Measurements from ENCODE around the gene MLYCD. TPM values are rescaled to one million over a fixed set of nuclear protein-coding genes. Genes with fewer than 3 reads are reported as not detected.

Gene MLYCD
- total and polyA plus RNA-seq, 2 donors from 2014 or later: 8.8 to 9.1 TPM

DNA sequence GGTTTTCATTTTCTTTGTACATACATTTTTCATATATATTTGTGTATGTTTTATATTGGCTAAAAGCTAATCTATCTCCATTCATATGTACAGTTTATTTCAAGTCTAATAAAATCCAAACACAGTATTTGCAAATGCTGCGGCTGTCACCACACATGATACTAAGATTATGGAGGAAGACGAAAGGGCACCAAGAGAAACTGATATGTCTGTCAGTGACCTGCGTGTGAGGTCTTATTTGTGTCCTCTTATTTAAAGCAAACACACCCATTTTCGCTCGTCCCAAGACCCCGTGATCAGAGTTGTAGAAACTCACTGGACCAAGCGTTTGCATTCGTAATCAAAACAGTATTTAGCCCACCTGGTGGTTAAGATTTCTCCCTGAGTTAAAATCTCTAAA lies 8.2 kb downstream of the MLYCD start:
- intact Hi-C loops (cut with DNase I): no loop called here
- TF ChIP-seq, protein P1, sequence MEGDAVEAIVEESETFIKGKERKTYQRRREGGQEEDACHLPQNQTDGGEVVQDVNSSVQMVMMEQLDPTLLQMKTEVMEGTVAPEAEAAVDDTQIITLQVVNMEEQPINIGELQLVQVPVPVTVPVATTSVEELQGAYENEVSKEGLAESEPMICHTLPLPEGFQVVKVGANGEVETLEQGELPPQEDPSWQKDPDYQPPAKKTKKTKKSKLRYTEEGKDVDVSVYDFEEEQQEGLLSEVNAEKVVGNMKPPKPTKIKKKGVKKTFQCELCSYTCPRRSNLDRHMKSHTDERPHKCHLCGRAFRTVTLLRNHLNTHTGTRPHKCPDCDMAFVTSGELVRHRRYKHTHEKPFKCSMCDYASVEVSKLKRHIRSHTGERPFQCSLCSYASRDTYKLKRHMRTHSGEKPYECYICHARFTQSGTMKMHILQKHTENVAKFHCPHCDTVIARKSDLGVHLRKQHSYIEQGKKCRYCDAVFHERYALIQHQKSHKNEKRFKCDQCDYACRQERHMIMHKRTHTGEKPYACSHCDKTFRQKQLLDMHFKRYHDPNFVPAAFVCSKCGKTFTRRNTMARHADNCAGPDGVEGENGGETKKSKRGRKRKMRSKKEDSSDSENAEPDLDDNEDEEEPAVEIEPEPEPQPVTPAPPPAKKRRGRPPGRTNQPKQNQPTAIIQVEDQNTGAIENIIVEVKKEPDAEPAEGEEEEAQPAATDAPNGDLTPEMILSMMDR (IDR thresholded peaks at IDR 0.05; ENCODE audit: borderline replicate concordance, extremely low read depth, insufficient read depth): no peak
- H3K4me1 ChIP-seq (ENCODE audit: control insufficient read depth in 2 of 3, insufficient read depth in 2 of 3, low read depth in 1 of 3, low read length in 3 of 3): no peaks in the 10 kb centered on the region
- H3K9me3 ChIP-seq (ENCODE audit: control insufficient read depth in 2 of 3, insufficient read depth in 1 of 3, low read length in 3 of 3): no peaks in the 10 kb centered on the region
- no peak for FAIRE-seq
- no peak overlapping the region for H3K27ac ChIP-seq (ENCODE audit: low read depth in 2 of 2, low read length in 2 of 2)
- no peak for DNase-seq
- peaks cover 0 to 32% (median 11%) of the 10 kb centered on the region in 3 donors for H3K36me3 ChIP-seq (ENCODE audit: control insufficient read depth in 2 of 3, insufficient read depth in 3 of 3, low read length in 3 of 3)
- H3K9ac ChIP-seq (ENCODE audit: low read length in 3 of 3): no peak overlapping the region
- no peak overlapping the region for H3K4me3 ChIP-seq (ENCODE audit: low read length in 3 of 3)
- H3K27me3 ChIP-seq (ENCODE audit: control insufficient read depth, insufficient read depth, low read length): no peaks in the 10 kb centered on the region

DNA sequence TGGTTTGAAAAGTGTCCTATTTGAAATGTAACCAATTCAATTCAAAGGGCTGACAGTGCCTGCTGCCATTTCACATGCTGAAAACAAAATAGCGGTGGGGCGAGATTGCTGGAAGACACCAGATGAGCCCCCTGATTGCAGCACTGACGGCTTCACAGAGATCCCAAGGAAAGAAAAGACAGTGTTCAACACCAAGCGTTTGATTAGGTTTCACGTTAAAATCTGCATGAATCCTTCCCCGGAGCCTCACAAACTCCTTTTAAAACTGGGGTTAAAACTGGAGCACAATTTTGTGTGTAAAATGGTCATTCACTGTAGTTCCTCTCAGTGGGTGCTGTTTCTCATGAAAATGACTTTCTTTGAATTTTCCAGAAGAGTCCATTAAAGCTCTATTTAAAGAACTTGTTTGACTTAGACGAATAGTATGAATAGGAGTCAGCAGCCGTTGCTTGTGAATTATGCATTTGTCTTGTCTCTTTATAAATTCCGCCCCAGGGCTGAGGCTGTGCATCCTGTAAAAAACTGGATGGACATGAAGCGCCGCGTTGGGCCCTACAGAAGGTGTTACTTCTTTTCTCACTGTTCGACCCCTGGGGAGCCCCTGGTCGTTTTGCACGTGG lies 8.8 kb downstream of the MLYCD start:
- no peak overlapping the region for H3K9ac ChIP-seq (ENCODE audit: low read length in 3 of 3)
- peaks cover 2 to 38% (median 17%) of the 10 kb centered on the region in 3 donors for H3K36me3 ChIP-seq (ENCODE audit: control insufficient read depth in 2 of 3, insufficient read depth in 3 of 3, low read length in 3 of 3)
- intact Hi-C loops (cut with DNase I): no loop called here

DNA sequence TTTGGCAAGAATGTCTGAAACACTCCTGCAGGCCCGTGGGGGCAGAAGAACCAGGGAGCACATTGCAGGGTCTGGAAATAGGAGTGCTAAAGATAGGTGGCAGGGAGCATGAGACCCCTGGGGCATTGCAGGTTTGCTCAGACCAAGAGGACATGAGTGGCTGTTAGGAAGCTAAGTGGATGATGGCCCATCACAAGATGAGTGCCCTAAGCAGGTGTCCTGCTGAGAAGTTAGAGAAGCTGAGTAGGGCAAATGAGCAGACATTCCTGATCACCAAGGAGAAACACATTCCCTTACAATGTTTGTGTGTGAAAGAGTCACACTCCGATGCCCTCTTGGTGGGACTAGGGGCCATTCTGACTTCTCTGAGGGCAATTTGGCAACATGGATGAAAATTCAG lies 9.9 kb downstream of the MLYCD start:
- no peak overlapping the region for H3K4me3 ChIP-seq (ENCODE audit: low read length in 3 of 3)
- no peak for FAIRE-seq
- H3K9me3 ChIP-seq (ENCODE audit: control insufficient read depth in 2 of 3, insufficient read depth in 1 of 3, low read length in 3 of 3): no peaks in the 10 kb centered on the region
- intact Hi-C loops (cut with DNase I): no loop called here
- H3K27ac ChIP-seq (ENCODE audit: low read depth in 2 of 2, low read length in 2 of 2): no peak overlapping the region
- peaks cover 2 to 37% (median 20%) of the 10 kb centered on the region in 3 donors for H3K36me3 ChIP-seq (ENCODE audit: control insufficient read depth in 2 of 3, insufficient read depth in 3 of 3, low read length in 3 of 3)
- no peak overlapping the region for H3K9ac ChIP-seq (ENCODE audit: low read length in 3 of 3)
- no peaks in the 10 kb centered on the region for H3K4me1 ChIP-seq (ENCODE audit: control insufficient read depth in 2 of 3, insufficient read depth in 2 of 3, low read depth in 1 of 3, low read length in 3 of 3)
- no peak for DNase-seq
- no peaks in the 10 kb centered on the region for H3K27me3 ChIP-seq (ENCODE audit: control insufficient read depth, insufficient read depth, low read length)
- TF ChIP-seq, protein P1 (IDR thresholded peaks at IDR 0.05; ENCODE audit: borderline replicate concordance, extremely low read depth, insufficient read depth): no peak

More for the DNA sequence above, 8.8 kb downstream of the MLYCD start:
- Histone ChIP-seq H3K4me1 (ENCODE audit: control insufficient read depth in 2 of 3, insufficient read depth in 2 of 3, low read depth in 1 of 3, low read length in 3 of 3) (no peaks in the 10 kb centered on the region), H3K9me3 (ENCODE audit: control insufficient read depth in 2 of 3, insufficient read depth in 1 of 3, low read length in 3 of 3) (no peaks in the 10 kb centered on the region), H3K27me3 (ENCODE audit: control insufficient read depth, insufficient read depth, low read length) (no peaks in the 10 kb centered on the region), H3K4me3 (ENCODE audit: low read length in 3 of 3) (no peak overlapping the region), H3K27ac (ENCODE audit: low read depth in 2 of 2, low read length in 2 of 2) (no peak overlapping the region)
- TF ChIP-seq, protein P1 (IDR thresholded peaks at IDR 0.05; ENCODE audit: borderline replicate concordance, extremely low read depth, insufficient read depth): no peak
- DNase-seq (no peak), FAIRE-seq (no peak)

DNA sequence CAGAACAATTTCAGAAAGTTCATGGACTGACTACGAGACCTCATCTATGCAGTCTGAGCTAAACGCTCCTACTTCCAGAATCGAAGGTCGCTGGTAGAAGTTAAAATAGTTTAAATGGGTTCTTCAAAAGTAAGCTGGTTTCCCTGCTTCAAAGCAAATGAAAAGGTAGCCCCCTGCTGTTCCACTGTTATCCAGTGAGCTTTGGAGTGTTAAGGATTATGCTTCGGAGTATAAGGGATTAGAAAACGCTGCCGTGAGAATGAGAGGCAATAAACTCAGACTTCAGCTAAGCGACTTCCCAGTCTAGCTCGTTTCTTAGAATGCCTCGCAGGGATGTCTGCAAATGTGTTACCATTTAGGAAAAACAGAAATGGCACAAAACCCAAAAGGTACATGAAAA lies 12.4 kb downstream of the MLYCD start:
- FAIRE-seq (no peak), DNase-seq (no peak)
- H3K4me3 ChIP-seq (ENCODE audit: low read length in 3 of 3): no peak overlapping the region
- intact Hi-C loops (cut with DNase I): no loop called here
- no peak overlapping the region for H3K27ac ChIP-seq (ENCODE audit: low read depth in 2 of 2, low read length in 2 of 2)
- TF ChIP-seq, protein P1 (IDR thresholded peaks at IDR 0.05; ENCODE audit: borderline replicate concordance, extremely low read depth, insufficient read depth): no peak
- no peaks in the 10 kb centered on the region for H3K9me3 ChIP-seq (ENCODE audit: control insufficient read depth in 2 of 3, insufficient read depth in 1 of 3, low read length in 3 of 3)
- H3K27me3 ChIP-seq (ENCODE audit: control insufficient read depth, insufficient read depth, low read length): no peaks in the 10 kb centered on the region
- peaks cover 2 to 56% (median 38%) of the 10 kb centered on the region in 3 donors for H3K36me3 ChIP-seq (ENCODE audit: control insufficient read depth in 2 of 3, insufficient read depth in 3 of 3, low read length in 3 of 3)
- no peak overlapping the region for H3K9ac ChIP-seq (ENCODE audit: low read length in 3 of 3)
- no peaks in the 10 kb centered on the region for H3K4me1 ChIP-seq (ENCODE audit: control insufficient read depth in 2 of 3, insufficient read depth in 2 of 3, low read depth in 1 of 3, low read length in 3 of 3)

All from kidney (tissue), 14 donors.